Neural crest cell (in vitro differentiated cells): Measurements from ENCODE around the gene MMAB. TPM values are rescaled to one million over a fixed set of nuclear protein-coding genes. Genes with fewer than 3 reads are reported as not detected.

Experiments
- DNase-seq: peaks from one replicate; pipeline ENCODE4 v3.0.0; 2021; ENCODE audit warnings: low read depth, mixed read lengths, low spot score
- H3K27ac Mint-ChIP-seq: one replicate; pipeline ENCODE4 v1.8.0; 2021; ENCODE audit warnings: mild to moderate bottlenecking, mixed read lengths; ENCODE audit not compliant: unreplicated experiment
- H3K27me3 Mint-ChIP-seq: 2 replicates; pipeline ENCODE4 v1.8.0; 2021; ENCODE audit warnings: low read depth, mild to moderate bottlenecking, mixed read lengths
- H3K36me3 Mint-ChIP-seq: 2 replicates; pipeline ENCODE4 v1.8.0; 2021; ENCODE audit warnings: low read depth, mild to moderate bottlenecking, mixed read lengths
- H3K4me1 Mint-ChIP-seq: 2 replicates; pipeline ENCODE4 v1.8.0; 2021; ENCODE audit warnings: mixed read lengths
- H3K4me3 Mint-ChIP-seq: one replicate; pipeline ENCODE4 v1.8.0; 2021; ENCODE audit warnings: mild to moderate bottlenecking, mixed read lengths
- H3K9me3 Mint-ChIP-seq: 2 replicates; pipeline ENCODE4 v1.8.0; 2021; ENCODE audit warnings: mixed read lengths
- CTCF ChIP-seq: fragments of 200-600 bp; sonication (generic); conservative IDR thresholded peaks from 2 replicates; pipeline ENCODE4 v1.5.0; 2021; ENCODE audit warnings: antibody characterized with exemption, mild to moderate bottlenecking
- total RNA-seq: library from RNA; stranded (reverse); gene quantifications from 2 replicates; pipeline ENCODE4 v1.2.1, GENCODE V29; 2021

The MMAB gene
- total RNA-seq, 1 donor from 2014 or later: 95.6 TPM

GRCh38 chr12:109559200-109559505 is 14.2 kb downstream of the MMAB start:
- Mint-ChIP-seq H3K9me3 (no peaks in the 10 kb centered on the region), H3K27me3 (no peaks in the 10 kb centered on the region), H3K4me1 (peaks cover 11% of the 10 kb centered on the region), H3K36me3 (no peaks in the 10 kb centered on the region), H3K27ac (no peak overlapping the region), H3K4me3 (no peak overlapping the region)
- DNase-seq: no peak
- no peak for TF ChIP-seq CTCF

GRCh38 chr12:109558374-109559199 is 14.7 kb downstream of the MMAB start:
- Mint-ChIP-seq H3K36me3 (no peaks in the 10 kb centered on the region), H3K27ac (peak overlapping the region; percentile 81), H3K9me3 (no peaks in the 10 kb centered on the region), H3K4me3 (peak overlapping the region; percentile 7), H3K4me1 (peaks cover 11% of the 10 kb centered on the region), H3K27me3 (no peaks in the 10 kb centered on the region)
- DNase-seq: no peak
- TF ChIP-seq CTCF: no peak

GRCh38 chr12:109557805-109558204 is 15.5 kb downstream of the MMAB start:
- DNase-seq: no peak
- Mint-ChIP-seq H3K9me3 (no peaks in the 10 kb centered on the region), H3K36me3 (no peaks in the 10 kb centered on the region), H3K27ac (no peak overlapping the region), H3K4me3 (no peak overlapping the region), H3K27me3 (peaks cover 3% of the 10 kb centered on the region), H3K4me1 (peaks cover 11% of the 10 kb centered on the region)
- TF ChIP-seq CTCF: no peak

- H3K9me3 Mint-ChIP-seq: no peaks in the 10 kb centered on the region
- H3K4me1 Mint-ChIP-seq: peaks cover 11% of the 10 kb centered on the region
- no peaks in the 10 kb centered on the region for H3K36me3 Mint-ChIP-seq
- no peak overlapping the region for H3K4me3 Mint-ChIP-seq
- DNase-seq: no peak
- no peak for TF ChIP-seq CTCF
- H3K27me3 Mint-ChIP-seq: peaks cover 5% of the 10 kb centered on the region
- H3K27ac Mint-ChIP-seq: no peak overlapping the region
These were observed 16.1 kb downstream of the MMAB start for GRCh38 chr12:109557200-109557599.

- DNase-seq: no peak
- Mint-ChIP-seq H3K27ac (no peak overlapping the region), H3K9me3 (no peaks in the 10 kb centered on the region), H3K36me3 (no peaks in the 10 kb centered on the region), H3K4me1 (peaks cover 11% of the 10 kb centered on the region), H3K4me3 (no peak overlapping the region), H3K27me3 (peaks cover 5% of the 10 kb centered on the region)
- TF ChIP-seq CTCF: no peak
These were observed 17.6 kb downstream of the MMAB start for GRCh38 chr12:109555431-109556315.
